HG02759 (cell line): ENCODE data around the gene C16orf95.

Experiments
- ATAC-seq: cut with Tn5 transposase; IDR thresholded peaks from one replicate; pipeline ENCODE4 v1.9.1; 2021; ENCODE audit warnings: mild to moderate bottlenecking, moderate library complexity; ENCODE audit not compliant: unreplicated experiment

C16orf95 gene

DNA sequence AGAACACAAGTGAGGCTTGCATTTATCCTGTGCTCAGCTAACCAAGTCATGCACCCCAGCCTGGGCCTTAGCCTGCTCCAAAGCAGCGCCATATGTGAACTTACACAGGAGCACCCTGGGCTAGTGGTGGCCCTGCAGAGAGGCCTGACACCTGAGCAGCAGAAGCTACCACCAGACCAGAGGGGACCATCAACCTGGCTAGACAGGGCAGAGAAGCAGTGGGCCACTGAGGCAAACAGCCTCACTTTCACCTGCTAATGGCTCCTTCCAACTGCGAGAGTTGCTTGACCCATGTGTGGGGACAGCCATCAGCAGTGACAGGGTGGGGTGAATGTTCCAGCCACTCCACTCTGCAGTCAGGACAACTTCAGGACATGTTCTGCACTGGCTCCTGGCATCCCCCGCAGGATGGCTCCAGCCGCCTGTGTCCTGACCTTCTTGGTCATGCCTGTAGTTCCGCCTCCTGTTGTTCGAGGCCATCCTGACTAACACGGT is 2.9 kb upstream of the C16orf95 start:
- ATAC-seq: no peak

DNA sequence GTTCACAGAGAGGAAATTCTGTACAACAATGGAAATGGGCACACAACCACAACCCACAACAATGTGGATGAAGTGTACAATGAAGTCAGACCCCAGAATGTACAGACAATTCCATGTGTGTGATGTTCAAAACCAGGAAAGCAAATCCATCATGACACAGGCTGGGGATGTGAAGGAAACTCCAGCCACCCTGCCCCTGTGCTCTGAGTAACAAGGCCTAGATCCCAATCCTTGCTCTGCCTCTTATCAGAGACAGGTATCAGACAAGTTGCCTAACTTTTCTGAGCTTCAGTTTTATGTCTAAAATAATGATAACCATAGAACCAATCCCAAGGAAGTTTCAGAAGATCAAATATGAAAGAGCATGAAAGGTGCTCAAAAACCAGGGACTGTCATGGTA is 1.8 kb upstream of the C16orf95 start:
- no peak for ATAC-seq

DNA sequence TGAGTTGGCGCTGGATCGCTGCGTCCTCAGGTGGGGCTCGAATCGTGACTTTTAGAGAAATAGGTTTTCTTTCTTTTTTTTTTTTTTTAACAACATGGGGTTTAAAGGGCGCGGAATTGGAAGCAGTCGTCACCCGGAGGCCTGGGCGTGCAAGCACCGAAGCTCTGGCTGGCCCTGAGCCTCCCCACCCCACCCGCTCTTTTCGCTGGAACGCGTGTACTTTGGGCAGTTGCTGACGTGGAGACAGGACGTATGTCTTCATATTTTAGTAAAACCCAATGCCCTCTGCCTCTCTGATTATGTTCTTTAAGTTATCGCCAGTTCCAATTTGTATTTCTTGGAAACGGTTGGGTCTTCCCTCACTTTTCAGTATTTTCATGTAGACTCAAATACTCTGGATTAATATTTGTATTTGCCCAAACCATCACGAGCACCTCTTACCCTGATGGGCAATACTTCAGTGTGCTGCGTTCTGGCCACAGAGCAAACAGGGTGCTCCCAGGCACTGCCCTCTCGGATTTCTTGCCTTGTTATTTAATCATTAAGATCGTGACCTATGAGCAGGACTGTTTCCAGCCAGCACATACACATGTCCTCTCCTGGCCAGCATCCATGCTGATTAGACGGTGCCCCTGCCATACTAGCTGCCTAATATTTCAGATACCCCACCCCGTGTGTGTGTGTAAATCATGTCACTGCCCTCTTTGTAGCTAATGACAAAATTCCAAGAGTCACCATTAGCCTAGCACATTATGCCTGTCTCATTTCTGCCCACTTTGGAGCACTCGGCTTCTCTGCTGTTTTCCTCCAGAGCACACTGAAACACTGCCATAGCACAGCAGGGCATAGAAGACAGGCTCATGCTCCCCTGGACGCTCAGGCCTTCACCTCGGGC is 805 bp upstream of the C16orf95 start:
- peak; percentile 25 for ATAC-seq

DNA sequence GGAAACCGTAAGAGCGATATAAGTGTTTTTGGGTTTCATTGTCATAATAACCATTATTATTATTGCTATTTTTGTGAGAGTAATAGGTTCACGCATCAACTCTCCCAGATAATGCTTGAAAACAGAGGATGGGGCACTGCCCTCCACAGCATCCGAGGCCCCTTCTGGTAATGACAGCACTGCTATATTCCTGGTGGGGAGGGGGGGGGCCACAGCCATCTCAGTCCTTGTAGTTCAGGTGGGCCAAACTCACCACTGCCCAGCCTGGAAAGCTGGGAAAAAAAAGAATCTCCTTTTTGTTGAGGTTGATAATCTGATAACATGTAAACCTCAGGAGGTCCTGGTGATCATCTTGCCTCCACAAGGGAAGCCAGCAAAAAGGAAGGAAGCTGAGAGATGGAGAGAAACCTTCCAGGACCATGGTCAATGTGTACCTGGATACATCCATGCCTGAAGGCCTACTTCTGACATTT is 706 bp downstream of the C16orf95 start:
- no peak for ATAC-seq

DNA sequence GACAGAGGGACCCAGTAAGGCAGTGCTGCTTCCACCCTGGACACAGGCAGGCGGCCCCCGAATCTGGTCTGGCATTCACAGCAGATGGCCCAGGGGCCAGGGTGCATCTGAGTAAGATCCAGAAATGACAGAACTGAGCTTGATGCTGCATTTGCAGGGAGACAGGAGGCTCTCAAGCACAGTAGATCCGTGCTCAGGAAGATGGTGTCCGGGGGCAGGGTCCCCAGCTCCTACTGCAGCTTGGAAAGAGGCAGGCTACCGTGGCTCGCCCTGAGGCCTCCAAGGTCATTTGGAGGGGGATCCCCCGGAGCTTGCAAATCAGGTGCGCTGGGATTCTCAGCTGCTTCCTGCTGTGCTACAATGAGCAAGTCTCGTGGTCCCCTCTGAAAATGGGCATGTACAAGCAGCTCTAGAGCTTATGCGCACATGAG is 2.2 kb downstream of the C16orf95 start:
- ATAC-seq: no peak

DNA sequence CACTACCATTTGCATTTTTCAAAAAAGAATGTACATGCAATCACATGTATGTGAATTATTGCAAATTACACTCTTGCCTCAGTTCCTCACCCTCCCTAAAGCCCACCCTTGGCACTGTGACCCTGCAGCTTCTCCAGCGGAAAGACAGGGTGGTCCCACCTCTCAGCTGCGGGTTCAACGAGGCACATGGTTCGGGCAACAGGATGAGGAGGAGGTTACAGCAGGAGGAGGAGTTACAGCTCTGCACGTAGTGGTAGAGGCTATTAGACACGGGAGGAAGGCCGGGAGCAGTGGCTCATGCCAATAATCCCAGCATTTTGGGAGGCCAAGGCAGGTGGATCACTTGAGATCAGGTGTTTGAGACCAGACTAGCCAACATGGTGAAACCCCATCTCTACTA is 5.2 kb downstream of the C16orf95 start:
- no peak for ATAC-seq

DNA sequence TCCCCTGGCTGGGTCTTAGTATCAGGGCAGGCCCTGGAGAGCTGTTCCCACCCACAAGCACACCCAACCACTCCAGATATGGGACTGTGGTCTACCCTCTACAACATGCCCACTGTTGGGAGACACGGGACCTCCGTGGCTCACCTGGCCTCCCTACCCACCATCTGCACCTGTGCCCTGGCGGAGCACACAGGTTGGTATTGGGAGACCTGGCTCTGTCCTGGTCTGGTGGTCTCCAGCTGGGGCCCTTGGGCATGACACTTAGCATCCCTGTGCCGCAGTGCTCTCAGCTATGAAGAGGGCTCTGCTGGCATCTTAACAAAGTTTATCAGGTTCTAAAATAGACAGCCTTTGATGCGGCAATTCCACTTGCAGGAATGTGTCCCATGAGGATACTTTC is 5.8 kb downstream of the C16orf95 start:
- no peak for ATAC-seq

DNA sequence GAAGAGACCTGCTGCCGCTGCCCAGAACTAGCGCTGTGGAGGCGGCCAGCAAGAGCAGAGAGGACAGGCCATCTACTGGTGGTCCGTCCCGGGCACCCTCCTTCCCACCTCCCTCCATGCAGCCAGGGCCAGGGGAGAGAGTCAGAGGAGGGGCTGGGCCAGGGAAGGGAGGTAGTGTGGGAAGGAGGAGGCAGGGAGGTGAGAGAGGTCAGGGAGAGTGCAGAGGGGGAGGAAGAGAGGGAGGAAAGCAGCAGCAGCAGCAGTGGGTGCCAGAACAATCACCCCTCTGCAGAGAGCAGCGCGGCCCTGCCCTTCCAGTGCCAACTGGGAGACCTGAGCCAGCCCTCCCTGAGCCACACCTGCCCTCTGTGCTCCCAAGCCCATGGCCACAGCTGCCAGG is 6.6 kb downstream of the C16orf95 start:
- no peak for ATAC-seq

DNA sequence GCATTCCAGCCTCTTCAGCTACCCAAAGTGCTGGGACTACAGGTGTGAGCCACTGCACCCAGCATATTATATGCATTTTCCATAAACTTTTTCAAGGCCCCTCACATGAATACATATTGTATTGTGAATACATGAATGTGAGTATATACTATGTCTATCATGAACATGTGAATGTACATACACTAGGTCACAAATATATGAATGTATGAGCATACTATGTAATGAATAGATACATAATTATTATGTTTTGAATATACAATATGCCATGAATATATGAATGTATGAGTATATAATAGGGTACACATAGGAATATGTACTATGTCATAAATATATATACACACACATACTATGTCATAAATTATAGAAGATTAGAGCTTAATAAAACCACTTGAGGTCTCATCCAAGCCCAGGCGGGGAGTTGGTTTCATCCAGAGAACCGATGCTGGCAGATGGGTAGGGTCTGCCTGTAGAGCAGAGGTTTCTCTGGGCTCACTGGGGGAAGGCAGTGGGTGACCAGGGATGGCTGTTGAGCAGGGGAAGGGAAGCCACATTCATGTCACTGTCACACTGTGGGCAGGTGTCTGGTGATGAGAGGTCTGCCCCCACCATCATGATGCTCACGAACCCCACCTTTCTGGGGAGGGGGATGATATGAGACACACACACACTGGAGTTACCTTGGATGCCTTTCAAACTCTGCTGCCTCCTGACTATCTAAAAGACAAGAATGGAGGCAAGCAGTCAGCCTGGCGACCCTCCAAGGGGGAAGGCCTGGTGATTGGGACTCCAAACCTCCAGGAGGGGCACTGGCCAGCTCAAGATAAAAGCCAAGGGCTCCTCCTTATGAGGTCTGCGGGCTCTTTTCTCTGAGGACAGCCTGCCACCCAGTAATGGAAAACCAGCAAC is 7.3 kb downstream of the C16orf95 start:
- no peak for ATAC-seq

DNA sequence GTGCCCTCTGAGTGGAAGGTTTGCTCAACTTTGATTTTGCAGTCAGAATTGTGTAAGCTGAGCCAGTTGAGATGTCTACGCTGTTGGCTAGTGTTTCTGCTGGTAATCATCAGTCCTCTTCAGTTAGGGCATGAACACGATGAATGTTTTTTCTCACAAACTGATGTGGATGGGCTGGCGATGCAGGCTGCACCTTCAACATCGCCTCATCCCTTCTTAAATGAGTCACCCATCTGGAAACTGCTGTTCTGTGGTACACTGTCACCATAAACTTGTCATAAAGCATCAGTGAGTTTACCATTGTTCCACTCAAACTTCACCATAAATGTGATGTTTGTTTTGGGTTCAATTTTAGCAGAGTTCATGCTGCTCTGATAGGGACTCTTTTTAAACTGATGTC is 8.4 kb downstream of the C16orf95 start:
- ATAC-seq: no peak

DNA sequence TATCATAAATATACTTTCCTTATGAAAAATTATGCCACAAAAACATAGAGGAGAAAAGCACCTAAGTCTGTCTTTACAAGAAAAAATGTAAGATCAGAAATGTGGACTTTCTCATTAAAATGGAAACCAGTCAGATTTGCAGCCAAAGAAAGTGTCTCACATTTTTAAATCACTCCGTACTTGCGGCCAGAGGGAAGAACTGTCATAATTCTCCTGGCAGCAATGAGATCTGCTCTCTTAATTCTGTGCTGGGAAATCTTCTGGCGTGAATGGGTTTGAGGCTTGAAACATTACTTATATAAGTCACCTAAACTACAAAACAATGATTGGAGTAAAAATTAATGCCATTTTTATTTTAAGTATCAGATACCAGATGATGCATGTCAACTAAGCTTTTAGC is 10.7 kb downstream of the C16orf95 start:
- ATAC-seq: no peak

DNA sequence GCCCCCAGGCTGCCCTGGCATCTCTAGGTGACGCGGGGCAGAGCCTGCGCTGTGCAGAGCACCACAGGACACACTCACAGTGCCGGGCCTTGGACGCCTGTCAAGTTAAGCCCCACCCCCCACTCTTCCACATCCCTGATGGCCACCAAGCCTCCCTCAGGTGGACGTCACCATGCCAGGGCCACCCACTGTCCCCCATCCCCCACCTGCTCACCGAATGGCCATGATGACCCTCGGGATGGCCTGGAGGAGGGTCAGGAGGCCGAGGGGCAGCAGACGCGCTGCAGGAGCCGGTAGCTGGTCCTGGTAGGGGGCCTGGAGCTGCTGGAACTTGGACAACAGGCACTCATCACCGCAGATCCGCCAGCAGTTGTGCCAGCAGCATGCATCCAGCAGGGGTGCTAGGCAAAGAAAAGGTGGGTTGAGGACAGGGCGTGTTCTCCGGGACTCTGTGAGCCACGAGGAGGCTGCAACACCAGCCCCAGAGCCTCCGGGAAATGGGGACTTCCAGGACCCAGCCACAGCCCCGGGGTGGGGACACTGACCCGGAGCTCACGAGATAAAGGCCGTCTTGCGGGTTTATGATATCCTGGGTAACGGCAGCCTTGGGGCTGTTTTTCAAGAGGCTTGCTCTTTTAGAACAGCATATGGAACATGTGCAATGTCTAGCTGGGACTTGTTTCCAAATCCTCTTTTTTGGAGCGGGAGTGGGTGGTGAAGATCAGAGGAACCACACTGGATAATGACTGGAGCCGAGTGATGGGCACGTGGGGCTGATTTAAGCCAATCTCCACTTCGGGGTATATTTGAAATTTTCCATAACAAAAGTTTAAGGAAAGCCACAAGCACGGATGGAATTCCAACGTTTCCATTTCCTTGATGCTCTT is 11.4 kb downstream of the C16orf95 start:
- no peak for ATAC-seq

DNA sequence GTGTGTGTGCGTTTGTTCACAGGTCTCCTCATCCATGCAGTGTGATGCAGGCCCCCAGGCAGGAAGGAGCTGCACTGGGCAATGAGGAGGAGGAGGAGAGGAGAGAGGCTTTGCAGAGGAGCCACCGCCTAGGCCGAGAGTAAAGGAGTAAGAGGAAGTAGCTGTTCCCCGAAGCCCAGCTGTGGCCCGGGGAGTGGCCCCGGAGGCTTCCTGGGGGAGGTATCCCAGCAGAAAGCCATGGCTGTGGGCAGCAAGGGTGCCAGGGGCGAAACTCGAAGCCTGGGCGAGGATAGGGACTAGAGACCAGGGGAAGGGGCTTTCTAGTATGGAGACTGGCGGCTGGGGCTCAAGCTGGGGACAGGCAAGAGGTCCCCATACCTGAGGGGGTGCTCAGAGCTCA is 12.2 kb downstream of the C16orf95 start:
- no peak for ATAC-seq

DNA sequence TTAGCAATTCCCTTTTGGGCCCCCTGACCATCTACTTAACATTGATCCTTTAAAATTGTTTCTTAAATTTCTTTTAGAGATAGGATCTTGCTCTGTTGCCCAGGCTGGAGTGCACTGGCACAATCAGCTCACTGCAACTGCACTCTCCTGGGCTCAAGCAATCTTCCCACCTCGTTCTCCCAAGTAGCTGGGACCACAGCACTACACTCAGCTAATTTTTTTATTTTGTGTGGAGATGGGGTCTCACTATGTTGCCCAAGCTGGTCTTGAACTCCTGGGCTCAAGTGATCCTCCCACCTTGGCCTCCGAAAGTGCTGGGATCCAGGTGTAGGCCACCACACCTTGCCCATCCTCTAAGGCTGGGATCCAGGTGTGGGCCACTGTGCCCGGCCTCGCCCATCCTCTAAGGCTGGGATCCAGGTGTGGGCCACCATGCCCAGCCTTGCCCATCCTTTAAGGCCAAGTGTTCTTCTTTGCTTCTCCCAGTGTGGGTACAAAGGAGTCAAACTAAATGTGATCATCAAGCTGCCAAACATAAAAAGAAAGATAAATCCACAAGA is 13.2 kb downstream of the C16orf95 start:
- ATAC-seq: no peak

DNA sequence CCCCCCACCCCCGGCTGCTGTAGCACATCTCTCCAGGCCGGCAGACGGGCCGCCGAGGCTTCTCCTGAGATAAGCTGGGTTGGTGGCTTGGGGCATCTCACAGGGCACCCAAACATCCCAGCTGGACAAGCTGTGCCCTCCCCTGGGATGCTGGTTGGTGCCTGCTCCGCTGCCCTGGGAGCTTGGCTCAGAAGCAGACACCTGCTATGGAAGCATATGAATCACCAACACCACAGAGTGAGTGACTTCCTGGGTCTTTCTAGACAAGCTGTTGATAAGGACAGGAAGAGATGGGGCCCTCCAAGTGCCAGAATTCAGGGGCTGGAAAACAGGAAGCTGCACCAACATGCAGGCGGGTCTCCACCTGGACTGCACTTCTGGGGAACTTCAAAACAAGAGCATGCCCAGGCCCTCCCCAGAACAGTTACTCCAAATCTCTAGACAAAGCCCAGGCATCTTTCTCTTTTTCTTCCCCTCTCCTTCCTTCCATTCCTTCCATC is 13.7 kb downstream of the C16orf95 start:
- no peak for ATAC-seq

DNA sequence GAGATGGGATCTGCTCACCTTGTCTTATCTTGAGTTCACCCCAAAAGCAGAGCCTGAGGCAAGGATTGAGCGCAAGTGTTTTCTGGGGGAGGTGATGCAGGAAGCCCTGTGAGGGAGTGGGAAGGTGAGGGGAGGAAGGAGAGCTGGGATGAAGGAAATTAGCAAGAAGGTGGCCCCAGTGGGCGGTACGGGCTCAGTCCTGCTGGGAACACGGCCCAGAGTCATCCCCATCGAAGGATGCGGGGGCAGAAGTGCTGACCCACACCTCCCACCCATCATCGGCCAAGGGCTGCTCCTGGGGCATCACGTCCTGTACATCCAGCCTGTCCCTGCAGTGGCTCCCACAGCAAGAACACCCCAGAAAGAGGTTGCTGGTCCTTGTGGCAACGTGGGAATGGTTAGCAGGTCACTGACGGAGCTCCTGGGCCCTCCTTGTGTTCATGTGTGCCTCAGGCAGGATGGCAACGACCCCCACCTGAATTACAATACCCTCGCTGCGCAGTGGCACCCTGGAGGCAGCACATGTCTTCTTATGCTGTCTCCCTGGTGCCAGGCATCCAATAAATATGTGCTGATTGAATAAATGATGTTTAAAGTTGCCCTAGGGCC is 18.2 kb downstream of the C16orf95 start:
- no peak for ATAC-seq

DNA sequence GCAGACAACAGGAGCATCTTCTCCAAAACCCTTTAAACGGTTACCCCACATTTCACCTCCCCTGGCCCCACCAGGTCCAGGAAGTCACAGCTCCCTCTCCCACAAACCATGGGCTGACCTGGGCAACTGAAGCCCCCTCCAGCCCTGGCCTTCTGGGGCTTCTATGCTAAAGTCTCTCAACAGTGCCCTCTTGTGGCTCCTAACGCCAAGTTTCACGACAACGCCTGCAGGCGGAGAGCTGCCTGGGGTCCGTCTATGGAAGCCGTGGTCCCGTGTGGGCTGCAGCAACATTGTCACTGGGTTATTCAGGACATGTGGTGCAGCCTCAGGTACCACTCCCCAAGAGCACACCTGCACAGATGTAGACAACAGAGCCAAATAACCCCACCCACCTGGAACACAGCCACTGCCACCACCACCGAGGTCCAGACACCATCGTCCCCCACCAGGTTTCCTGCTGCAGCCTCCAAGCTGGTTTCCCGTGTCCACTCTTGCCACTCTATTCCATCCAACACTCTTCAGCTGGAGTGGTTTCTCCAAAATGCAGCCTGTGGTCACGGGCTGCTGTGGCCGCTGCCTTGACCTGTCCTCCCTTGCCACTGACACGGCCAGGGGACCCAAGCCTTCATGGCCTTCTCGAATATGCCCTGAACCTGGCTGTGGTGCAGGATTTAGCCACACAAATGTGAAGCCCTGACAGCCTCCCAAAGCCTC is 19.1 kb downstream of the C16orf95 start:
- ATAC-seq: no peak

DNA sequence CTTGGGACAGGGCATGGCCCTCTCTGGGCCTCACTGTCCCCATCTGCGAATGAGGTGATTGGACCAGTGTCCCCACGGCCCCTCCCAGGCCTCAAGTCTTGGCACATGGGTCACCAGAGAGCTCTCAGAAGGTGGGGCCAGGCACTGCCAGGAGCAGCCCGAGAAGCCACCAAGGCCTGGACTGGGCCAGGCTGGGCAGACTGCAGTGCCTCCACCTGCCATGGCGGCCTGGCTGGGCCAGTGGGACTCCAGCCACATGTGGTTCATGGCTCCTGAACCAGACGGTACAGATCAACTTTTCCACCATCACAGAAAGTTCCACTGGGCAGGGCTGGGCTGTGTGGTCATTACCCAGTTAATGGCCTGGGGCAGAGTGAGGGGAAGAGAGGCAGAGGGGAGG is 19.8 kb downstream of the C16orf95 start:
- ATAC-seq: no peak
